ENCODE results near the gene NR1H2.

GRCh38 chr19:50344661-50345318 lies 31.5 kb upstream of the NR1H2 start:
- TF ChIP-seq SP1 (IDR thresholded peaks at IDR 0.05) (no peak), FOXM1 (IDR thresholded peaks at IDR 0.05; ENCODE audit: borderline replicate concordance) (no peak), SUZ12 (IDR thresholded peaks at IDR 0.05) (no peak)
